KMS-11 (cell line): Measurements from ENCODE around the gene NDUFS2.

Source experiments
- H2AFZ ChIP-seq: fragments of 200-600 bp; sonication (generic); 2 replicates; pipeline ENCODE4 v1.6.1; 2016; ENCODE audit warnings: antibody characterized with exemption, mixed run types, low read depth
- H3K27ac ChIP-seq: fragments of 200-600 bp; sonication (generic); 2 replicates; pipeline ENCODE4 v1.6.1; 2016; ENCODE audit warnings: mild to moderate bottlenecking, mixed run types
- H3K27me3 ChIP-seq: fragments of 200-600 bp; sonication (generic); 2 replicates; pipeline ENCODE4 v1.6.1; 2017; ENCODE audit warnings: mild to moderate bottlenecking, low read depth, mixed run types, moderate library complexity; ENCODE audit not compliant: insufficient read depth
- H3K36me3 ChIP-seq: fragments of 200-600 bp; sonication (generic); 2 replicates; pipeline ENCODE4 v1.6.1; 2017; ENCODE audit warnings: mild to moderate bottlenecking, mixed run types; ENCODE audit not compliant: insufficient read depth
- H3K4me1 ChIP-seq: fragments of 200-600 bp; sonication (generic); 2 replicates; pipeline ENCODE4 v1.6.1; 2016; ENCODE audit warnings: mild to moderate bottlenecking, low read depth, mixed run types; ENCODE audit not compliant: poor library complexity, severe bottlenecking
- H3K4me2 ChIP-seq: fragments of 200-600 bp; sonication (generic); 2 replicates; pipeline ENCODE4 v1.7.0; 2016; ENCODE audit warnings: mild to moderate bottlenecking, mixed run types
- H3K4me3 ChIP-seq: fragments of 200-600 bp; sonication (generic); IDR thresholded peaks from 2 replicates; pipeline ENCODE4 v1.6.1; 2017; ENCODE audit warnings: low read depth, low read length, mixed read lengths; ENCODE audit not compliant: insufficient read depth
- H3K79me2 ChIP-seq: fragments of 200-600 bp; sonication (generic); 2 replicates; pipeline ENCODE4 v1.6.1; 2016; ENCODE audit warnings: low read depth, mixed run types; ENCODE audit not compliant: insufficient read depth
- H3K9ac ChIP-seq: fragments of 200-600 bp; sonication (generic); 2 replicates; pipeline ENCODE4 v1.6.1; 2016; ENCODE audit warnings: mild to moderate bottlenecking, mixed run types
- H4K20me1 ChIP-seq: fragments of 200-600 bp; sonication (generic); 2 replicates; pipeline ENCODE4 v1.6.1; 2016; ENCODE audit warnings: mild to moderate bottlenecking, mixed run types; ENCODE audit not compliant: insufficient read depth
- CTCF ChIP-seq: fragments of 200-600 bp; sonication (generic); conservative IDR thresholded peaks from 2 replicates; pipeline ENCODE4 v1.6.1; 2017; ENCODE audit warnings: low read depth, mild to moderate bottlenecking, antibody characterized with exemption, low read length, moderate library complexity, mixed read lengths

Gene NDUFS2

DNA sequence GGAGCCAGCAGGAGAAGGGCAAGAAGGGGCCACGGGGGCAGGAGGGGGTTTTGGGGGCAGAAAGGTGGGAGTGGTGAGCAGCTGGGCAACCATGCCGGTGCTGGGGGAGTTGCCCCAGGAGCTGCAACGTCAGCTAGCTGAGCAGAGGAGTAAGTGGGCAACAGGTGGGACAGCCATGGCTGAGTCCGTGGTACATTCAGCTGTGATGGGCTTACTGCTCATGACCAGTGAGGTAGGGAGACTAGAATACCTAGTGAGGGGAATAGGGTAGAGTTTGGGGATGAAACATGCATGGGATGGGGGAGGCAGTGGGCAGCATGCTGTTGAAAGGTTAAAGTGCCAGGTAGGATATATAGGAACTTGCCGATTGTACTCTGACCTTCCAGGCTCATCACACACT lies 40.5 kb upstream of the NDUFS2 start:
- Histone ChIP-seq H3K36me3 (no peaks in the 10 kb centered on the region), H3K4me1 (peaks cover 35% of the 10 kb centered on the region), H3K4me3 (no peak overlapping the region), H2AFZ (no peak overlapping the region), H4K20me1 (no peaks in the 10 kb centered on the region), H3K27ac (no peak overlapping the region), H3K4me2 (no peak overlapping the region), H3K9ac (no peak overlapping the region), H3K27me3 (no peaks in the 10 kb centered on the region), H3K79me2 (peaks cover 10% of the 10 kb centered on the region)
- TF ChIP-seq CTCF: no peak

- Histone ChIP-seq H3K27me3 (no peaks in the 10 kb centered on the region), H2AFZ (no peak overlapping the region), H3K4me1 (peaks cover 37% of the 10 kb centered on the region), H3K9ac (no peak overlapping the region), H4K20me1 (no peaks in the 10 kb centered on the region), H3K4me2 (no peak overlapping the region), H3K27ac (no peak overlapping the region), H3K4me3 (no peak overlapping the region), H3K36me3 (no peaks in the 10 kb centered on the region), H3K79me2 (peaks cover 10% of the 10 kb centered on the region)
- TF ChIP-seq CTCF: no peak
These were observed 40.1 kb upstream of the NDUFS2 start for GRCh38 chr1:161162052-161162451.

GRCh38 chr1:161162806-161163205 lies 39.4 kb upstream of the NDUFS2 start:
- H3K4me1 ChIP-seq: peaks cover 44% of the 10 kb centered on the region
- no peak overlapping the region for H3K9ac ChIP-seq
- H3K36me3 ChIP-seq: no peaks in the 10 kb centered on the region
- H3K79me2 ChIP-seq: peaks cover 10% of the 10 kb centered on the region
- no peaks in the 10 kb centered on the region for H4K20me1 ChIP-seq
- no peak overlapping the region for H3K4me2 ChIP-seq
- TF ChIP-seq CTCF: no peak
- H2AFZ ChIP-seq: no peak overlapping the region
- H3K27ac ChIP-seq: no peak overlapping the region
- no peaks in the 10 kb centered on the region for H3K27me3 ChIP-seq
- no peak overlapping the region for H3K4me3 ChIP-seq

DNA sequence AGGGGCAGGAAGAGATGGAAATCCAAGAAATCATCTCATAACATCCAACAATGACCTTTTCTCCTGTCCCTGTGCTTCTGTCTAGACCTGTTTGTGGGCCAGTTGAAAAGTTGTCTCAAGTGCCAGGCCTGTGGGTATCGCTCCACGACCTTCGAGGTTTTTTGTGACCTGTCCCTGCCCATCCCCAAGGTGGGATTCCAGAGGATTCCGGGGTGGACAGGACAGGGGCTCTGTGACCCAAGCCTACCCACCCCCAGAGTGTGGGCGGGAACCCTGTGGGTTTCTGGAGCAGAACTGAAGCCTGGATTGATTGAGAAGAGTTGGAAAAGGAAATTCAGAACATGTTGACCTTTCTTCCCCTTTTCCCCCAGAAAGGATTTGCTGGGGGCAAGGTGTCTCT lies 38.4 kb upstream of the NDUFS2 start:
- no peaks in the 10 kb centered on the region for H3K36me3 ChIP-seq
- no peak overlapping the region for H3K9ac ChIP-seq
- H3K4me3 ChIP-seq: no peak overlapping the region
- TF ChIP-seq CTCF: no peak; the same call in 1 of the 2 replicates
- no peak overlapping the region for H3K4me2 ChIP-seq
- no peak overlapping the region for H2AFZ ChIP-seq
- no peak overlapping the region; the same call in 1 of the 2 replicates for H3K27ac ChIP-seq
- peaks cover 38% of the 10 kb centered on the region for H3K4me1 ChIP-seq
- peaks cover 10% of the 10 kb centered on the region for H3K79me2 ChIP-seq
- H4K20me1 ChIP-seq: no peaks in the 10 kb centered on the region
- H3K27me3 ChIP-seq: no peaks in the 10 kb centered on the region
